Progenitor cell of endocrine pancreas (in vitro differentiated cells): ENCODE results near the gene SLC24A4. TPM values are rescaled to one million over a fixed set of nuclear protein-coding genes. Genes with fewer than 3 reads are reported as not detected.

ENCODE experiments used
- DNase-seq: peaks from one replicate; pipeline ENCODE4 v3.0.0; 2021; ENCODE audit warnings: low spot score; ENCODE audit not compliant: unreplicated experiment
- H3K27ac Mint-ChIP-seq: 2 replicates; pipeline ENCODE4 v1.8.0; 2021; ENCODE audit warnings: mild to moderate bottlenecking, moderate library complexity, mixed read lengths
- H3K27me3 Mint-ChIP-seq: 2 replicates; pipeline ENCODE4 v1.8.0; 2021; ENCODE audit warnings: mixed read lengths
- H3K36me3 Mint-ChIP-seq: 2 replicates; pipeline ENCODE4 v1.8.0; 2022; ENCODE audit warnings: mixed read lengths; ENCODE audit not compliant: insufficient read depth
- H3K4me1 Mint-ChIP-seq: 2 replicates; pipeline ENCODE4 v1.8.0; 2021; ENCODE audit warnings: low read depth, mixed read lengths
- H3K4me3 Mint-ChIP-seq: 2 replicates; pipeline ENCODE4 v1.8.0; 2021; ENCODE audit warnings: low read depth, mild to moderate bottlenecking, moderate library complexity, mixed read lengths
- H3K9me3 Mint-ChIP-seq: 2 replicates; pipeline ENCODE4 v1.8.0; 2021; ENCODE audit warnings: low read depth, mixed read lengths
- CTCF ChIP-seq: fragments of 200-600 bp; sonication (generic); IDR thresholded peaks from one replicate; pipeline ENCODE4 v1.5.0; 2021; ENCODE audit warnings: antibody characterized with exemption, mild to moderate bottlenecking; ENCODE audit not compliant: unreplicated experiment
- total RNA-seq: library from RNA; stranded (reverse); gene quantifications from 2 replicates; pipeline ENCODE4 v1.2.1, GENCODE V29; 2021

The SLC24A4 gene
- total RNA-seq, 1 donor from 2014 or later, result not detected

- DNase-seq, result no peak
- Mint-ChIP-seq H3K36me3 (no peaks in the 10 kb centered on the region), H3K27me3 (peaks cover 68% of the 10 kb centered on the region), H3K4me1 (no peaks in the 10 kb centered on the region), H3K4me3 (no peak overlapping the region), H3K9me3 (no peaks in the 10 kb centered on the region), H3K27ac (no peak overlapping the region)
- no peak for TF ChIP-seq CTCF
Observed at GRCh38 chr14:92366237-92366636, 43.3 kb downstream of the SLC24A4 start.

GRCh38 chr14:92368001-92368400 is 45.0 kb downstream of the SLC24A4 start:
- peaks cover 52% of the 10 kb centered on the region for H3K27me3 Mint-ChIP-seq
- no peak for TF ChIP-seq CTCF
- no peak overlapping the region for H3K27ac Mint-ChIP-seq
- no peak for DNase-seq
- H3K36me3 Mint-ChIP-seq, result no peaks in the 10 kb centered on the region
- H3K4me1 Mint-ChIP-seq, result no peaks in the 10 kb centered on the region
- H3K4me3 Mint-ChIP-seq, result no peak overlapping the region
- H3K9me3 Mint-ChIP-seq, result peaks cover 4% of the 10 kb centered on the region

- DNase-seq, result no peak
- Mint-ChIP-seq H3K9me3 (peaks cover 4% of the 10 kb centered on the region), H3K27me3 (peaks cover 41% of the 10 kb centered on the region), H3K27ac (no peak overlapping the region), H3K4me1 (no peaks in the 10 kb centered on the region), H3K4me3 (no peak overlapping the region), H3K36me3 (no peaks in the 10 kb centered on the region)
- TF ChIP-seq CTCF, result no peak
Observed at GRCh38 chr14:92369097-92369496, 46.1 kb downstream of the SLC24A4 start.

GRCh38 chr14:92372230-92372629 is 49.3 kb downstream of the SLC24A4 start:
- DNase-seq, result no peak
- peaks cover 27% of the 10 kb centered on the region for H3K27me3 Mint-ChIP-seq

GRCh38 chr14:92373336-92373735 is 50.4 kb downstream of the SLC24A4 start:
- H3K27ac Mint-ChIP-seq, result no peak overlapping the region
- H3K9me3 Mint-ChIP-seq, result peaks cover 4% of the 10 kb centered on the region
- peaks cover 27% of the 10 kb centered on the region for H3K27me3 Mint-ChIP-seq
- no peaks in the 10 kb centered on the region for H3K4me1 Mint-ChIP-seq
- no peaks in the 10 kb centered on the region for H3K36me3 Mint-ChIP-seq
- no peak overlapping the region for H3K4me3 Mint-ChIP-seq
- DNase-seq, result no peak
- TF ChIP-seq CTCF, result no peak

More at GRCh38 chr14:92372230-92372629, 49.3 kb downstream of the SLC24A4 start:
- no peaks in the 10 kb centered on the region for H3K4me1 Mint-ChIP-seq
- H3K27ac Mint-ChIP-seq, result no peak overlapping the region
- TF ChIP-seq CTCF, result no peak
- H3K9me3 Mint-ChIP-seq, result peaks cover 4% of the 10 kb centered on the region
- no peak overlapping the region for H3K4me3 Mint-ChIP-seq
- H3K36me3 Mint-ChIP-seq, result no peaks in the 10 kb centered on the region
